Measurements from ENCODE around the gene CYP19A1.

- TF ChIP-seq CTCF (IDR thresholded peaks at IDR 0.05): no peak
- no peak for TF ChIP-seq POLR2A (IDR thresholded peaks at IDR 0.05)
These were observed 88.0 kb downstream of the CYP19A1 start for GRCh38 chr15:51250217-51251011.

Measured in esophagus squamous epithelium (tissue), 4 donors.